Calu3 (cell line): ENCODE data around the gene PRKCZ. TPM values are rescaled to one million over a fixed set of nuclear protein-coding genes. Genes with fewer than 3 reads are reported as not detected.

Experiments
- BruUV-seq: library from RNA; stranded (reverse); fragments of 400-500 nt; replicated peaks from 2 replicates; lab custom pipeline; 2021; lab: Mats Ljungman, UMichigan
- CTCF ChIA-PET: fragments of 300-600 bp; sonication (Branson Sonifier 250); formaldehyde crosslinking; loops from one replicate; lab custom pipeline; 2022; ENCODE audit warnings: antibody characterized with exemption; lab: Charles Lee
- DNase-seq: peaks from one replicate; pipeline ENCODE4 v3.0.0; 2022
- H3K27ac Mint-ChIP-seq: one replicate; pipeline ENCODE4 v1.8.0; 2022; ENCODE audit warnings: mixed read lengths; ENCODE audit not compliant: unreplicated experiment
- H3K27me3 Mint-ChIP-seq: one replicate; pipeline ENCODE4 v1.8.0; 2022; ENCODE audit warnings: mixed read lengths; ENCODE audit not compliant: unreplicated experiment
- H3K36me3 Mint-ChIP-seq: one replicate; pipeline ENCODE4 v1.8.0; 2022; ENCODE audit warnings: mild to moderate bottlenecking, moderate library complexity, mixed read lengths; ENCODE audit not compliant: insufficient read depth, unreplicated experiment
- H3K4me1 Mint-ChIP-seq: one replicate; pipeline ENCODE4 v1.8.0; 2022; ENCODE audit warnings: mild to moderate bottlenecking, low read depth, mixed read lengths; ENCODE audit not compliant: unreplicated experiment
- H3K4me3 Mint-ChIP-seq: one replicate; pipeline ENCODE4 v1.8.0; 2022; ENCODE audit warnings: mild to moderate bottlenecking, low read depth, moderate library complexity, mixed read lengths; ENCODE audit not compliant: unreplicated experiment
- H3K9me3 Mint-ChIP-seq: one replicate; pipeline ENCODE4 v1.8.0; 2022; ENCODE audit warnings: low read depth, mixed read lengths; ENCODE audit not compliant: unreplicated experiment
- intact Hi-C: fragments of 100-400 bp; cut with micrococcal nuclease; formaldehyde crosslinking; loops from one replicate; pipeline ENCODE4 v1.10.0; 2022; ENCODE audit not compliant: unreplicated experiment
- total RNA-seq: library from RNA; stranded (reverse); gene quantifications from 2 replicates; pipeline ENCODE4 v1.2.3, GENCODE V29; 2022
- TF ChIP-seq, protein P1 (sequence below): fragments of 200-600 bp; IDR thresholded peaks from one replicate; pipeline ENCODE4 v1.8.0; 2022; ENCODE audit warnings: antibody characterized with exemption; ENCODE audit not compliant: unreplicated experiment

The PRKCZ gene
- total RNA-seq, 1 experiment from 2014 or later = 26.0 TPM

DNA sequence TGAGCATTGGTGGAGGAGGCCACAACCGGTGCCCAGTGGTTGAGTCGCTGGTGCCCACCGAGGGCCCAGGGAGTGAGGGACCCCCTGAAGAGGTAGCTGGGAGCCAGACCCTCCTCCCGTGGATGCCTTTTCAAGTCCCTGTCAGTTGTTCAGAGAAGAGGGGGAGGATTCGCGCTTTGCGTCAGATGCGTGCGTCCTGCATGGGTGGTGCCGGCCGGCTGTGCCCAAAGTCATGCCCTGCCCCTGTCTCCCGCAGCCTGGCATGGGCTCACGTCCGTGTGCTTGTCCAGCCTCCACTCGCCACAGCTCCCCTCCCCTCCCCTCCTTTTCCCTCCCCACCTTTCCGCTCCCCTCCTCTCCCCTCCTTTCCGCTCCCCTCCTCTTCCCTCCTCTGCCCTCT lies 45.2 kb downstream of the PRKCZ start:
- no peak for DNase-seq
- intact Hi-C loops = no loop called here
- Mint-ChIP-seq H3K9me3 (peaks cover 3% of the 10 kb centered on the region), H3K27ac (no peak overlapping the region), H3K36me3 (peaks cover 18% of the 10 kb centered on the region), H3K4me3 (no peak overlapping the region), H3K4me1 (no peaks in the 10 kb centered on the region), H3K27me3 (no peaks in the 10 kb centered on the region)
- TF ChIP-seq, protein P1, sequence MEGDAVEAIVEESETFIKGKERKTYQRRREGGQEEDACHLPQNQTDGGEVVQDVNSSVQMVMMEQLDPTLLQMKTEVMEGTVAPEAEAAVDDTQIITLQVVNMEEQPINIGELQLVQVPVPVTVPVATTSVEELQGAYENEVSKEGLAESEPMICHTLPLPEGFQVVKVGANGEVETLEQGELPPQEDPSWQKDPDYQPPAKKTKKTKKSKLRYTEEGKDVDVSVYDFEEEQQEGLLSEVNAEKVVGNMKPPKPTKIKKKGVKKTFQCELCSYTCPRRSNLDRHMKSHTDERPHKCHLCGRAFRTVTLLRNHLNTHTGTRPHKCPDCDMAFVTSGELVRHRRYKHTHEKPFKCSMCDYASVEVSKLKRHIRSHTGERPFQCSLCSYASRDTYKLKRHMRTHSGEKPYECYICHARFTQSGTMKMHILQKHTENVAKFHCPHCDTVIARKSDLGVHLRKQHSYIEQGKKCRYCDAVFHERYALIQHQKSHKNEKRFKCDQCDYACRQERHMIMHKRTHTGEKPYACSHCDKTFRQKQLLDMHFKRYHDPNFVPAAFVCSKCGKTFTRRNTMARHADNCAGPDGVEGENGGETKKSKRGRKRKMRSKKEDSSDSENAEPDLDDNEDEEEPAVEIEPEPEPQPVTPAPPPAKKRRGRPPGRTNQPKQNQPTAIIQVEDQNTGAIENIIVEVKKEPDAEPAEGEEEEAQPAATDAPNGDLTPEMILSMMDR = no peak
- BruUV-seq = no TSS peak
- CTCF ChIA-PET = interaction anchor here (0.6 kb wide), 1 partner anchor 431 kb away, joined by 10 read pairs; no protein-coding TSS in a partner anchor

DNA sequence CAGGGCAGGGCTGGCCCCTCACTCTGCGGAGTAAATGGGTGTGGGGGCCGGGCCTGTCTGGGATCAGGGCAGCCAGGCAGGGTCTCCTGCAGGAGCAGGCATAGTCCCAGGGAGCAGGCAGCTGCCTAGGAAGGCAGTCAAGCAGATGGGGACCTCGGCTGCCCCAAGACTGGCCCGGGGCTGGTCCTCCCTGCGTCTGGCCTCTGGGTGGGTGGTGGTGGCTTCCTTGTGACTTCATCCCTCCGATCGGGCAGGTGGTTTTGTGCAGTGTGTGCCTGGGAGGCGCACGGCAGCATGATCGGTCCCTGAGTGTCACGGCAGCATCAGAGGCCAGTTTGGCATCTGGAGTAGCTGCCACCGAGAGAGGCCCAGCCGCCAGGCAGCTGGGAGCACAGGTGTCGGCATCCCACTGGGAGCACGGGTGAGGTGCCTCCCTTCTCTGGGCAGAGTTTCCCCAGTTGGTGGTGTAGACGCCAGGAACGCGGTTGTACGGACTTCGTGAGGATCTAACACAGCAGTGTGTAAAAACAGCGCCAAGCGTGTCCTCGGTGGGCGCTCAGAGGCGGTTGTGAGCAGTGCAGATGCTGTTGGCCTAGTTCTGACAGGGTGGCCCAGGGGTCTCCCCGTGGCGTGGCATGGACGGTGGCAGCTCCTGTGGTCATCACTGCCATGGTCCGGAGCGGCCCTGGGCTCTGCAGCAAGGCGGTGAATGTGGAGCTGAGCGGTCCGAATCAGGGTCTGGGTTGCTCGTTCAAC lies 45.9 kb downstream of the PRKCZ start:
- CTCF ChIA-PET = interaction anchor here (0.6 kb wide), 1 partner anchor 430 kb away, joined by 10 read pairs; no protein-coding TSS in a partner anchor
- TF ChIP-seq, protein P1 = no peak
- no peak for DNase-seq
- Mint-ChIP-seq H3K4me3 (no peak overlapping the region), H3K9me3 (peaks cover 3% of the 10 kb centered on the region), H3K27ac (no peak overlapping the region), H3K4me1 (no peaks in the 10 kb centered on the region), H3K36me3 (peaks cover 18% of the 10 kb centered on the region), H3K27me3 (no peaks in the 10 kb centered on the region)
- BruUV-seq = no TSS peak
- intact Hi-C loops = no loop called here

DNA sequence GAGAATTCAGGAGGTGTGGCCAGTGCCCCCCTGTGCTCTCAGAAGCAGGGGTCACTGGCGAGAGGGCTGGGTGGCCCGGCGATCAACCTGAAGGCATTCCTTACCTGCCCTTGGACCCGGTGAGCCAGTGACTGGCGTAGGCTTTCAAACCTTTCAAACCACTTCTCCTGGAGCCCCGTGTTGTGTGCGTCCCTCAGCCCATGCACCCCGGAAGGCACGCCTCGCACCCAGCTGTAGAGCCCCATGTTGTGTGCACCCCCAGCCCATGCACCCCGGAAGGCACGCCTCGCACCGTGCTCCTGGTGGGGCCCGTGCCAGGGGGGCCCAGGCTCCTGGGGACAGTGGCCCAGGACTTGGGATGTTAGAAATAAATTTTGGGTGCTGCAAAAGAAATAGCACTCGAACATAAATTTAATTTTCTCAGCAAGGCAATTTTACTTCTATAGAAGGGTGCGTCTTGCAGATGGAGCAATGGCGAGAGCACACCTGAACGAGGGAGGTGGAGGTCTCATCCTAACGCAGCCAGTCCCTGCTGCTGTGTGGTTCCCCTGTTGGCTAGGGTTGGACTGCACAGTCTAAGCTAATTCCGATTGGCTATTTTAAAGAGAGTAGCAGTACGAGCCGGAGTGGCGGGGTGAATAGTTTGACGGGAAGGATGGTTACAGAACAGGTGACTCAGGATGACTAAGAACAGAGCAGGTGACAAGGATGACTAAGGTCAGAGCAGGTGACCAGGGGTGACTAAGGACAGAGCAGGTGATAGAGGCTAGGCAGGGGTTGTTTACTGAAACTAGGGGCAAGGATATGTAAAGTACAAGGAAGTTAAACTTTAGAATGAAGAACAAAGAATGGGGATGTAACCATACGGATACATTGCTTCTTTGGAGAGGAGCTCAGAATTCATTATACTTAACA lies 47.4 kb downstream of the PRKCZ start:
- DNase-seq = no peak
- Mint-ChIP-seq H3K9me3 (peaks cover 3% of the 10 kb centered on the region), H3K4me1 (no peaks in the 10 kb centered on the region), H3K27me3 (no peaks in the 10 kb centered on the region), H3K4me3 (no peak overlapping the region), H3K27ac (no peak overlapping the region), H3K36me3 (peaks cover 18% of the 10 kb centered on the region)
- intact Hi-C loops = no loop called here
- CTCF ChIA-PET = no interaction called here
- TF ChIP-seq, protein P1 = no peak
- no TSS peak for BruUV-seq

DNA sequence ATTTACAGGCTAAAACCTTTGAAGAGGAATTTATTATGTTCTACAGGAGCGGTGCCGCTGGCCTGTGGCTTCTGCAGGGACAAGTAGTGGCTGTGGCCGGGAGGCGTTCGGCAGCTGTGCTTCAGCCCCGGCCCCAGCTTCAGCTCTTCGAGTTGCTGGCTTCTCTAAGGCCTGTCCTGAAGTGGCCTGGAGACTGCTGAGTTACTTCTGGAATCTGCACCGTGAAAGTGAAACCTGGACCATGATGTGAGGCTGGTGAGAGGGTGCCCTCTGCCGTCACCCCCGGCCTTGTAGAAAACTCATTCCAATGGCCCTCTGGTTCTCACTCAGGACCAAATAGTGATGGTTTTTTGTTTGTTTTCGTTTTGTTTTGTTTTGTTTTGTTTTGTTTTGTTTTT lies 48.1 kb downstream of the PRKCZ start:
- H3K27ac Mint-ChIP-seq = no peak overlapping the region
- CTCF ChIA-PET = no interaction called here
- H3K27me3 Mint-ChIP-seq = no peaks in the 10 kb centered on the region
- no TSS peak for BruUV-seq
- peaks cover 3% of the 10 kb centered on the region for H3K9me3 Mint-ChIP-seq
- no peaks in the 10 kb centered on the region for H3K4me1 Mint-ChIP-seq
- TF ChIP-seq, protein P1 = no peak
- no peak for DNase-seq
- intact Hi-C loops = no loop called here
- peaks cover 19% of the 10 kb centered on the region for H3K36me3 Mint-ChIP-seq
- no peak overlapping the region for H3K4me3 Mint-ChIP-seq
